Dermis blood vessel endothelial cell (primary cell): ENCODE measurements around the gene CHMP6. TPM values are rescaled to one million over a fixed set of nuclear protein-coding genes. Genes with fewer than 3 reads are reported as not detected.

ENCODE experiments used
- DNase-seq: peaks from one replicate; pipeline ENCODE4 v3.0.0; 2010
- total RNA-seq: library from RNA; depleted of rRNA; stranded (reverse); fragments of >200 nt; gene quantifications from 2 replicates; pipeline ENCODE4 v1.2.3, GENCODE V29; 2014

CHMP6 gene
- total RNA-seq, 1 donor from 2014 or later: 19.2 TPM

DNA sequence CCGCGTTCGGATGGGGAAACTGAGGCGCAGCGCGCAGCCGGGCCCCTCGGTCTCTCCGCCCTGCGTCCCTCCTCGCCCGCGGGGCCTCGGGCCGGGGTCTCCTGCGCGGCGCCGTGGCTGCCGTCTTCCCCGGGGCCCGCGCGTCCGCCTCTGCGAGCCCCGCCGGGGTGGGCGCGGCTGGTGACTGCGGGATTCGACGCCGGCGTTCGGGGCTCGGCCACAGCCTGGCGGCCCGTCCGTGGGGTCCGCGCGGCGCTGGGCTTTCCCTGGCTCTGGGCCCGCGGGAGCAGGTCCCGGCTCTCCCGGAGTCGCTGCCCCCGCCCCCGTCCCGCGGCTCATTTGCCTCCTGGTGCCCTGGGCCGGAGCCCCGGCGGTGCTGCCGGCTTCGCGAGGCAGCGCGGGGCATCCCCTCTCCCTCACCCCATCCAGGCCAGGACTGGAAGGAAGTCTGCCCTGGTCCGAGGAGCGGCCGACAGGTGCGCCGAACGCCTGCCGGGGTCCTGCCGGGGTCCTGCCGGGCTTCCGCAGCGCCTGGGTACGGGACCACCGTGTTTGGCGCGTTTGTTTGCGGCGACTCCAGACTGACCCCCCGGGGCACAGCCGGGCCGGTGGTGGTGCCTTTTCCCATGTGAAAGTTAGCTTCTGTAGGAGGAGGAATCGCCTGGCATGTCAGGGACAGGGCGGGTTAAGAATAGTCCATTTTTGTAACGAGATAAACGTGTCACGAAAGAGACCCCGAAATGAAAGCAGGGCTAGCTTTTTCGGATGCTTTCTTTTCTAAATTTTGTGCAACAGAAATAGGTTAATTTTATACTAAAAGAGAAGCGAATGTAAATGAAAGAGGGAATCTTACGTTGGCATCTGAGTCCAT, 671 bp downstream of the CHMP6 start:
- DNase-seq: no peak

- no peak for DNase-seq
Observed at GRCh38 chr17:80992948-80993624, 1.4 kb downstream of the CHMP6 start.

DNA sequence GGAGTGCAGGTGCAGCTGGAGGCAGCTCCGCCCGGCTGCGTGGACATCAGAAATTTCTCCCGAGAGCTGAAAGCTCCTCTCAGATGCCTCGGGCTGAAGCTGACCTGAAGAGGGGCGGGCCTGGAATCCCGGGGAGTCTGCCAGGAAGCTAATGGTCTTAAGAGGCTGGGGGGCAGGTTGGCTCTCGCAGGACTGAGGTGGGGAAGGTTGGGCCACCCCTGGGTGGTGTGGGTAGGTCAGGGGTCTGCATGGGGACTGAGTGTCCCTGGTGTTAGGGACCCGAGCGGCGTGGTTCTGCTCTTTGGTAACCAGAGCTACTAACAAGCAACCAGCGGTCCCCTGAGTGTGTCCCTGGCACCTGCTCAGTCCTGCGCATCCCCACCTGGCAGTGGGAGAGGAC, 3.5 kb downstream of the CHMP6 start:
- DNase-seq: no peak

DNA sequence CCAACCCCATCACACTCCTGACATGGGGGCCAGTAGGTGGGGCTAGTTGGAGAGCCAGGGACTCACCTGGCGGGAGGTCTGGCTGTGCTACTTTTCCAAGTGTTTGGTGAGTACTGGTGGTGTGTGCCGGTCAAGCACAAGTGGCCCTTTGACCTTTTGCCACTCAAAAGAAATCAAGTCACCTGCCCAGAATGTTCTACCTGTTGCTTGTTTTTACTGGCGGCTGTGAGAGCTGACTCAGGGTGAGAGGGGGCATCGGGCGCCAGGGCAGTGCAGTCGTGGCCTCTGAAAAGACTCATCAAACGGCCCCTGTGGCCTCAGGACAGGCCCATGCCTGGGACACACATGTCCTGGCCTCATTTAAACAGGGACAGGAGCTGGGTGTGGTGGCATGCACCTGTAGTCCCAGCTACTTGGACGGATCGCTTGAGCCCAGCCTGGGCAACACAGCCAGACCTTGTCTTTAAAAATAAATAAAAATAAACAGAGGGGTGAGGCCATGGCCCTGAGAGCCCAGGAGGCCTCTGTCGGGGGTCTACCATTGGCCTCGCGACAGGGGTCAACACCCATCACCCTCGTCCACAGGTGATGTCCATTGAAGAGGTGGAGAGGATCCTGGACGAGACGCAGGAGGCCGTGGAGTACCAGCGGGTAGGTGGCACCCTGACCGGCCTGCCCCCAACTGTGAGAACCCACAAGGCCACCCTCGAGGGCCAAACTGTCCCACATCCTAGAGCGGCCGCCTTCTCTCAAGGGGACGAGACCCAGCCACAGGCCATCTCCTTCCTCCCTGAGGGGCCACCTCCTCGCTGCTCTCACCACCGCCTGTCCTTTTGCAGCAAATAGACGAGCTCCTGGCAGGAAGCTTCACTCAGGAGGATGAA, 5.0 kb downstream of the CHMP6 start:
- no peak for DNase-seq

GRCh38 chr17:80997424-80998117, 5.9 kb downstream of the CHMP6 start:
- no peak for DNase-seq

DNA sequence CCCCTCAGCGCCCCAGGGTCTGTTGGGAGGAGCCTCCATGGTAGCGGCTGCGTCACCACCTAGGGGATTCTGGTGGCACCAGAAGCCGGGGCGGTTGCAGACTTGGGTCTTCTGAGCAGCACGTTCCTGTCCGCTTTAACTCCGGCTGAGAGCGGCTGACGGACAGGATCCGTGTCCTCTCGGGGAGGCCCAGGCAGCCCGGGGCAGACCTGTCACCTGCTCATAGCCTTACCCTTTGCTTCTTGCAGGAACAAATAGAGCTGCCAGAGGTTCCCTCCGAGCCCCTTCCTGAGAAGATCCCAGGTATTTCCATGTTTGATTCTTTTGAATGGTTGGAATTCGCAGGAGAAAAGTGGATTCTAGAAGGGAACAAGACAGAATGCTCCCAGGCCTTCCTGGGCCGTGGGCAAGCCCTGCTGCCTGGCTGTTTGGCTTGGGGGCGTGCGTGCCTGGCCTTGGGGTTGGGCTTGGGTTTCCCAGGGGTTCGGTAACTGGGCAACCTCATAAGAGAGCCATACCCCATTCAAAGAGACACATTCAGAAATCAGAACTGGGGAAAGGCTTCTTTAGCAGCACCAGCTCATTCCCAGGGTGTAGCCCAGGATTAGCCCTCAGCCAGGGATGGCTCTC, 6.6 kb downstream of the CHMP6 start:
- no peak for DNase-seq

- no peak for DNase-seq
Observed at GRCh38 chr17:80998748-80999535, 7.3 kb downstream of the CHMP6 start.

- DNase-seq: no peak
Observed at GRCh38 chr17:80999536-81000333, 8.1 kb downstream of the CHMP6 start.

DNA sequence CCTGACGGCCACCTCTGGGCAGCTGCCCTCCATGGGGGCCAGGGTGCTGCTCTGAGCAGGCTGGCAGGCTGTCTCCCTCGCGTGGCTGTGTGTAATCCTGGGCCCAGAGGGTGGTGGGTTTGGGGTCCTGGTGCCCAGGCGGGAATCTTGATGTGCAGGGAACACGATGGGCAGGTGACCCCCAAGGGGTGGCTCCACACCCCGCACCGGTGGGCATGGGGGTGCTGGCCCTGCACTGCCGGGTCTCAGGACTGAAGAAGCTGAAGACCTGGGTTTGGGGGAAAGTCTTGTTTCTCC, 8.6 kb downstream of the CHMP6 start:
- no peak for DNase-seq

- no peak for DNase-seq
Observed at GRCh38 chr17:81000631-81001357, 9.2 kb downstream of the CHMP6 start.

- DNase-seq: no peak
Observed at GRCh38 chr17:81002013-81002384, 10.4 kb downstream of the CHMP6 start.

DNA sequence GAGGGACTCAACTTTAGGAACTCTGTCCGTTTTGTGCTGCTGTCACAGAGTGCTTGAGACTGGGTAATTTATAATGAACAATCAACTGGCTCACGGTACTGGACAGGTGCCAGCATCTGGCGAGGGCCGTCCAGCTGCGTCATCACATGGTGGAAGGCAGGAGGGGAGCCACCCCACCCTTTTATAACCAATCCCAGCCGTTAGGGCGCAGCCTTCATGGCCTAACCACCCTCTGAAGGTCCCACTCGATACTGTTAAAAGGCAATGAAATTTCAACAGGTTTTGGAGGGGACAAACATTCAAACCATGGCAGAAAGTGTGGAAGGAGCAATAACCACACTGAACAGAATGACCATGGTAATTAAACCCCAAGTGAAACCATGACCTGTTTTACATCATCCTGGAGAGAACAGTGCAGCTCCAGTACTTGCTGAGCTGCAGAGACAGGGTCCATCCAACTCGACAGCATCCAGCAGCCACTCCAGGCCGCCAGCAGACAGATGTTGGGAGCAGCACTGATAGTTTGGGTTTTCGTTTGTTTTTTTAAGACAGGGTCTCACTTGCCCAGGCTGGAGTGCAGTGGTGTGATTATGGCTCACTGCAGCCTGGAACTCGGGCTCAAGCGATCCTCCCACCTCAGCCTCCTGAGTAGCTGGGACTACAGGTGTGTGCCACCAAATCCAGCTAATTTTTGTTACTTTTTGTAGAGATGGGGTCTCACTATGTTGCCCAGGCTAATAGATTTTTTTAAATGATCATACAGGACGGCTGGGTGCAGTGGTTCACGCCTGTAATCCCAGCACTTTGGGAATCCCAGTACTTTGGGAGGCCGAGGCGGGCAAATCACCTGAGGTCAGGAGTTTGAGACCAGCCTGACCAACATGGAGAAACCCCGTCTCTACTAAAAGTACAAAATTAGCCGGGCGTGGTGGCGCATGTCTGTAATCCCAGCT, 11.0 kb downstream of the CHMP6 start:
- DNase-seq: peak; percentile 76

- DNase-seq: no peak
Observed at GRCh38 chr17:81003711-81004475, 12.3 kb downstream of the CHMP6 start.

DNA sequence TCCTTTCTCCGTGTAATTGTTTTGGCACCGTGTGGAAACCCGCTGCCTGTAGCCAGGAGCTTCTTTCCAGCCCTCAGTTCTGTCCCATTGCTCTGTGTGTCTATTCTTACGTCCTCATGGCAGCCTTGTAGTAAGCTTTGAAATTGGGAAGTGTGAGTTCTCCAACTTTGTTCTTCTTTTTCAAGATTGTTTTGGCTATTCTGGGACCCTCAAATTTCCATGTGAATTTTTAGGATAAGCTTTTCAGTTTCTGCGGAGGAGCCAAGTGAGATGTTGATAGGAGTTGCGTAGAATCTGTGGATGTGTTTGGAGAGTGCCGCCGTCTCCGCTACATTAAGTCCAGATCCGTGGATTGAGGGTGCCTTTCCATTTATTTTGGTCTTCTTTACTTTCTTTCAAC, 15.2 kb downstream of the CHMP6 start:
- no peak for DNase-seq

DNA sequence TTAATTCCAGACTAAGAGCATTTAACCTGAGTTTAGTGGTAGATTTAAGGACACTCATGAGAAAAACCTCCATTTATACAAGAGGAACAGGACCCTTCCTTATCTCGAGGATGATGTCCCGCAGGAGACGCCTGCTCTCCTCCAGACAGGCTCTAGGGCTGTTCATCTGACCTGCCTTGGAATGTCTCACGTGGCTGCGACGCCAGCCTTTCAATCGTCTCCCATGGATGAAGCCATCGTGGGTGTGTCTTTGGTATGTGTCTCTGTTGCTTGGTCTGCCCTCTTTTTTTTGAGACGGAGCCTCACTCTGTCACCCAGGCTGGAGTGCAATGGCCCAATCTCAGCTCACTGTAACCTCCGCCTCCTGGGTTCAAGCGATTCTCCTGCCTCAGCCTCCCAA, 16.5 kb downstream of the CHMP6 start:
- DNase-seq: no peak

DNA sequence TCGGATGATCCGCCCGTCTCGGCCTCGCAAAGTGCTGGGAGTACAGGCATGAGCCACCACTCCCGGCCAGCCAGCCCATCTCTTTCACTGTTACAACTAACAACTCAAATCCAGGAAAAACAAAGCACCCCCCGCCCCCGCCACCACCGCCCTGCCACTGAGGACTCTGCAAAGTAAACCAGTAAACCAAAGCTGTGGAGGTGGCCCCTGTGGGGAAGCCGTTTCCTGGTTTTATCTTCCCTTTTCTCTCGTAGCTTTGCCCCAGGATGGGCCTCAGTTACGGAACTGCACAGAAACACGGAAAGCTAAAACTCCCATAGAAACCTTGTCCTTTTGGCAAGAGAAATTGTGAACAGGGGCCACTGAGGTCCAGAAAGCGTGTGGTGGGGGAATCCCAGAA, 17.5 kb downstream of the CHMP6 start:
- DNase-seq: no peak

- no peak for DNase-seq
Observed at GRCh38 chr17:81010935-81011334, 19.3 kb downstream of the CHMP6 start.

DNA sequence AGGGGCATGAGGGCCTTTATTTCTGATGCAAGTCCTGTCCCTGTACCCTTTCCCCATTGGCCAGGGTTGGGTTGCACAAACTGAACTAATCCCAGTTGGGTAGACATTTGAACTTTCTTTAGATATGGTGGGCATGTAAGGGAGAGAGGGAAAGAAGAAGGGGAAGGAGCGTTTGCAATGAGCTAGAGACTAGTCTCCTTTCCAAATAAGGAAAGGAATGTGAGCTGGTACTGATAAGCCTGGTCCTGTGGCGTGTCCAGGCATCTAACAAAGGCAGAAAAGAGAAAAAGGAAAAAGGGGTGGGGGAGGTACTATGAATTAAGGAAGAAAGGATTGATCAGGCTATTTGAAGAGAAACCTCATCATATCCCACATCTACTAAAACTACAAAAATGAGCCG, 20.3 kb downstream of the CHMP6 start:
- no peak for DNase-seq
